WTC11 (cell line): ENCODE data around the gene IBA57. TPM values are rescaled to one million over a fixed set of nuclear protein-coding genes. Genes with fewer than 3 reads are reported as not detected.

Source experiments
- ATAC-seq: fragments of 200-7000 bp; cut with Tn5 transposase; 2 replicates; pipeline ENCODE4 v1.10.0; 2021; ENCODE audit warnings: mild to moderate bottlenecking, moderate library complexity
- CTCF ChIA-PET: fragments of 300-600 bp; sonication (Branson Sonifier 250); formaldehyde crosslinking; loops from one replicate; lab custom pipeline; 2021; ENCODE audit warnings: antibody characterized with exemption; lab: Charles Lee
- POLR2A ChIA-PET: fragments of 350-600 bp; sonication (Branson Sonifier 250); formaldehyde crosslinking; loops from one replicate; lab custom pipeline; 2021; ENCODE audit warnings: antibody characterized with exemption; lab: Charles Lee
- DNase-seq: peaks from one replicate; pipeline ENCODE4 v3.0.0; 2021; ENCODE audit warnings: low spot score
- H3K27ac Mint-ChIP-seq: 2 replicates; pipeline ENCODE4 v1.8.0; 2021; ENCODE audit warnings: mixed read lengths
- H3K27me3 Mint-ChIP-seq: 2 replicates; pipeline ENCODE4 v1.8.0; 2021; ENCODE audit warnings: low read depth, mild to moderate bottlenecking, moderate library complexity, mixed read lengths
- H3K36me3 Mint-ChIP-seq: 2 replicates; pipeline ENCODE4 v1.8.0; 2021; ENCODE audit warnings: mixed read lengths
- H3K4me1 Mint-ChIP-seq: 2 replicates; pipeline ENCODE4 v1.8.0; 2022; ENCODE audit warnings: mixed read lengths
- H3K4me3 Mint-ChIP-seq: 2 replicates; pipeline ENCODE4 v1.8.0; 2021; ENCODE audit warnings: mild to moderate bottlenecking, moderate library complexity, mixed read lengths
- H3K9me3 Mint-ChIP-seq: 2 replicates; pipeline ENCODE4 v1.8.0; 2021; ENCODE audit warnings: mixed read lengths
- ATF6 ChIP-seq: sonication (generic); formaldehyde crosslinking; IDR thresholded peaks from 2 replicates; pipeline ENCODE4 v1.8.1; 2023; ENCODE audit warnings: mild to moderate bottlenecking, missing genetic modification reagents
- CBFB ChIP-seq: sonication (generic); formaldehyde crosslinking; IDR thresholded peaks from 2 replicates; pipeline ENCODE4 v1.8.1; 2022; ENCODE audit warnings: mild to moderate bottlenecking, low read depth, missing genetic modification reagents
- CREM ChIP-seq: sonication (generic); formaldehyde crosslinking; IDR thresholded peaks from 2 replicates; pipeline ENCODE4 v1.8.1; 2022; ENCODE audit warnings: mild to moderate bottlenecking, missing genetic modification reagents, moderate library complexity
- E2F4 ChIP-seq: sonication (generic); formaldehyde crosslinking; IDR thresholded peaks from 2 replicates; pipeline ENCODE4 v1.8.1; 2022; ENCODE audit warnings: low read depth, mild to moderate bottlenecking, moderate library complexity, missing genetic modification reagents, borderline replicate concordance
- ELF4 ChIP-seq: sonication (generic); formaldehyde crosslinking; IDR thresholded peaks from 2 replicates; pipeline ENCODE4 v1.8.1; 2022; ENCODE audit warnings: low read depth, mild to moderate bottlenecking, moderate library complexity, missing genetic modification reagents
- EMX1 ChIP-seq: fragments of 250-450 bp; sonication (Bioruptor Pico); IDR thresholded peaks from 2 replicates; pipeline ENCODE4 v1.8.0; 2021; ENCODE audit warnings: mild to moderate bottlenecking
- ESRRA ChIP-seq: sonication (generic); formaldehyde crosslinking; IDR thresholded peaks from 2 replicates; pipeline ENCODE4 v1.8.1; 2022; ENCODE audit warnings: mild to moderate bottlenecking, missing genetic modification reagents, borderline replicate concordance
- ETV6 ChIP-seq: sonication (generic); formaldehyde crosslinking; IDR thresholded peaks from 2 replicates; pipeline ENCODE4 v1.8.1; 2022; ENCODE audit warnings: mild to moderate bottlenecking, missing genetic modification reagents
- FOXJ3 ChIP-seq: sonication (generic); formaldehyde crosslinking; IDR thresholded peaks from 2 replicates; pipeline ENCODE4 v1.9.0; 2021; ENCODE audit warnings: missing genetic modification reagents, mild to moderate bottlenecking, borderline replicate concordance
- FOXP1 ChIP-seq: sonication (generic); formaldehyde crosslinking; IDR thresholded peaks from 2 replicates; pipeline ENCODE4 v1.8.0; 2022; ENCODE audit warnings: missing genetic modification reagents, mild to moderate bottlenecking, moderate library complexity, borderline replicate concordance
- GRHL2 ChIP-seq: fragments of 250-450 bp; sonication (Bioruptor Pico); IDR thresholded peaks from 2 replicates; pipeline ENCODE4 v1.8.0; 2022; ENCODE audit warnings: mild to moderate bottlenecking, moderate library complexity; ENCODE audit not compliant: insufficient replicate concordance, severe bottlenecking
- HMGA2 ChIP-seq: fragments of 250-450 bp; sonication (Bioruptor Pico); IDR thresholded peaks from 2 replicates; pipeline ENCODE4 v1.4.0; 2021; ENCODE audit warnings: mild to moderate bottlenecking, moderate library complexity
- MXD4 ChIP-seq: fragments of 250-450 bp; sonication (Bioruptor Pico); IDR thresholded peaks from 2 replicates; pipeline ENCODE4 v1.8.0; 2021; ENCODE audit warnings: mild to moderate bottlenecking, moderate library complexity, borderline replicate concordance
- NFYB ChIP-seq: sonication (generic); formaldehyde crosslinking; conservative IDR thresholded peaks from 2 replicates; pipeline ENCODE4 v1.8.0; 2022; ENCODE audit warnings: low read depth, missing genetic modification reagents
- PRRX2 ChIP-seq: fragments of 250-450 bp; sonication (Bioruptor Pico); IDR thresholded peaks from 2 replicates; pipeline ENCODE4 v1.8.0; 2021; ENCODE audit warnings: mild to moderate bottlenecking
- RORB ChIP-seq: fragments of 250-450 bp; sonication (Bioruptor Pico); IDR thresholded peaks from 2 replicates; pipeline ENCODE4 v1.9.0; 2021; ENCODE audit warnings: mild to moderate bottlenecking
- SOX15 ChIP-seq: fragments of 250-450 bp; sonication (Bioruptor Pico); IDR thresholded peaks from 2 replicates; pipeline ENCODE4 v1.9.0; 2021; ENCODE audit warnings: mild to moderate bottlenecking
- TCF7 ChIP-seq: sonication (generic); formaldehyde crosslinking; IDR thresholded peaks from 2 replicates; pipeline ENCODE4 v1.8.0; 2022; ENCODE audit warnings: mild to moderate bottlenecking, low read depth, missing genetic modification reagents, moderate library complexity
- ZNF121 ChIP-seq: sonication (generic); formaldehyde crosslinking; IDR thresholded peaks from 2 replicates; pipeline ENCODE4 v1.8.0; 2023; ENCODE audit warnings: missing genetic modification reagents
- ZNF317 ChIP-seq: sonication (generic); formaldehyde crosslinking; IDR thresholded peaks from 2 replicates; pipeline ENCODE4 v1.8.1; 2023; ENCODE audit warnings: low read depth, mild to moderate bottlenecking, moderate library complexity, missing genetic modification reagents, borderline replicate concordance
- ZNF671 ChIP-seq: fragments of 250-450 bp; sonication (Bioruptor Pico); IDR thresholded peaks from 2 replicates; pipeline ENCODE4 v1.8.0; 2021; ENCODE audit warnings: mild to moderate bottlenecking
- total RNA-seq: library from RNA; stranded (reverse); gene quantifications from 3 replicates; pipeline ENCODE4 v1.2.3, GENCODE V29; 2021
- TF ChIP-seq, protein P1 (sequence below): sonication (generic); formaldehyde crosslinking; IDR thresholded peaks from 2 replicates; pipeline ENCODE4 v1.8.1; 2022; ENCODE audit warnings: low read depth, missing genetic modification reagents, borderline replicate concordance
- TF ChIP-seq, protein P2 (sequence below): sonication (generic); formaldehyde crosslinking; IDR thresholded peaks from 2 replicates; pipeline ENCODE4 v1.8.1; 2022; ENCODE audit warnings: mild to moderate bottlenecking, moderate library complexity, missing genetic modification reagents
- TF ChIP-seq, protein P3 (sequence below): sonication (generic); formaldehyde crosslinking; IDR thresholded peaks from 2 replicates; pipeline ENCODE4 v1.8.1; 2023; ENCODE audit warnings: mild to moderate bottlenecking, missing genetic modification reagents, borderline replicate concordance

IBA57 gene
- total RNA-seq, 1 experiment from 2014 or later: 11.4 TPM

DNA sequence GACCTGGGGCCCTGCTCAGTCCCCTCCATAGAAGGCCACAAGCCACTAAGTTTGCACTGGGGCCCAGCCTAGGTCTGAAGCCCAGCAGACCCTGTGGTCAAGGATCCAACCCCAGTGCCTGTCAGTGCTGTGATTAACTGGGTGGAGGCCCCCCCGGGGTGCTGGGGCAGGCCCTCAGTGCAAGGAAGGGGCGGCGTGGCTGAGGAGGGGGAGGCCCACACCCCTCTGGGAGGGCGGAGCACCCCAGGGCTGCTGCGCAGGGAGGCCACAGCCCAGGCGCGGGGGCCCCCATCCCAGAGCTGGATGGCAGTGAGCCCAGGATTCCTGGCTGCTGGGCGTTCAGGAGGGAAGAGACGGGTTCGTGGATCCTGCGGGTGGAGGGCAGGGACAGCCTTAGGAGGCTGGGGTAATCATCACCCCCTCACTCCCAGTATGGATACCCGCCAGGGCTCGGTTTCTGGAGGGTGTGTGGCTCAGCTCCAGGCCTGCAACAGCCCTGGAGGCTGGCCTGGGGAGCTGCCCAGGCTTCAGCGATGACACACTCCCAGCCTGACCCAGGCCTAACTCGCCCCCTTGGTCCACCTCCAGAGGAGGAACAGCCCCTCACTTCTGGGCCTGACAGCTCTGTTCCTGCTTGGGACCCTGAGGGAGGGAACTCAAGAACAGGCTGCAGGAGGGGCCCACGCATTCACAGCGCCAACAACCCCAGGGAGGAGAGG lies 15.0 kb upstream of the IBA57 start (continued):
- no peak for TF ChIP-seq RORB (CRISPR knock-in tag)
- no peak for TF ChIP-seq MXD4 (CRISPR knock-in tag)
- TF ChIP-seq, protein P1, sequence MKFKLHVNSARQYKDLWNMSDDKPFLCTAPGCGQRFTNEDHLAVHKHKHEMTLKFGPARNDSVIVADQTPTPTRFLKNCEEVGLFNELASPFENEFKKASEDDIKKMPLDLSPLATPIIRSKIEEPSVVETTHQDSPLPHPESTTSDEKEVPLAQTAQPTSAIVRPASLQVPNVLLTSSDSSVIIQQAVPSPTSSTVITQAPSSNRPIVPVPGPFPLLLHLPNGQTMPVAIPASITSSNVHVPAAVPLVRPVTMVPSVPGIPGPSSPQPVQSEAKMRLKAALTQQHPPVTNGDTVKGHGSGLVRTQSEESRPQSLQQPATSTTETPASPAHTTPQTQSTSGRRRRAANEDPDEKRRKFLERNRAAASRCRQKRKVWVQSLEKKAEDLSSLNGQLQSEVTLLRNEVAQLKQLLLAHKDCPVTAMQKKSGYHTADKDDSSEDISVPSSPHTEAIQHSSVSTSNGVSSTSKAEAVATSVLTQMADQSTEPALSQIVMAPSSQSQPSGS (CRISPR knock-in tag): no peak
- no peak for TF ChIP-seq HMGA2 (CRISPR knock-in tag)
- TF ChIP-seq ATF6: no peak
- TF ChIP-seq GRHL2 (CRISPR knock-in tag): no peak

- ChIA-PET POLR2A (interaction anchor here (1.3 kb wide), 2 partner anchors 12 to 14 kb away, joined by 3 to 4 read pairs; partner anchors contain the start of gene IBA57), CTCF (interaction anchor here (0.9 to 1.5 kb wide), 2 partner anchors 21 to 23 kb away, joined by 3 to 5 read pairs; no protein-coding TSS in a partner anchor)
- DNase-seq: peak; percentile 6
- Mint-ChIP-seq H3K27ac (0 out of 2 replicates have a peak overlapping the region, but pooled peaks have one; percentile 8), H3K4me3 (no peak overlapping the region), H3K27me3 (no peaks in the 10 kb centered on the region)
- no peak for TF ChIP-seq ZNF121
- no peak for TF ChIP-seq ZNF317 (CRISPR knock-in tag)
- no peak for TF ChIP-seq PRRX2 (CRISPR knock-in tag)
- no peak for TF ChIP-seq ZNF671 (CRISPR knock-in tag)
- no peak for TF ChIP-seq EMX1 (CRISPR knock-in tag)
- TF ChIP-seq NFYB (CRISPR knock-in tag): no peak
- TF ChIP-seq FOXJ3 (CRISPR knock-in tag): no peak
- TF ChIP-seq HMGA2 (CRISPR knock-in tag): no peak
- no peak for TF ChIP-seq TCF7
- TF ChIP-seq ESRRA (CRISPR knock-in tag): no peak
- TF ChIP-seq SOX15 (CRISPR knock-in tag): no peak
- TF ChIP-seq, protein P2, sequence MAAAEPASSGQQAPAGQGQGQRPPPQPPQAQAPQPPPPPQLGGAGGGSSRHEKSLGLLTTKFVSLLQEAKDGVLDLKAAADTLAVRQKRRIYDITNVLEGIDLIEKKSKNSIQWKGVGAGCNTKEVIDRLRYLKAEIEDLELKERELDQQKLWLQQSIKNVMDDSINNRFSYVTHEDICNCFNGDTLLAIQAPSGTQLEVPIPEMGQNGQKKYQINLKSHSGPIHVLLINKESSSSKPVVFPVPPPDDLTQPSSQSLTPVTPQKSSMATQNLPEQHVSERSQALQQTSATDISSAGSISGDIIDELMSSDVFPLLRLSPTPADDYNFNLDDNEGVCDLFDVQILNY: no peak
- TF ChIP-seq ETV6 (CRISPR knock-in tag): no peak
- TF ChIP-seq, protein P3, sequence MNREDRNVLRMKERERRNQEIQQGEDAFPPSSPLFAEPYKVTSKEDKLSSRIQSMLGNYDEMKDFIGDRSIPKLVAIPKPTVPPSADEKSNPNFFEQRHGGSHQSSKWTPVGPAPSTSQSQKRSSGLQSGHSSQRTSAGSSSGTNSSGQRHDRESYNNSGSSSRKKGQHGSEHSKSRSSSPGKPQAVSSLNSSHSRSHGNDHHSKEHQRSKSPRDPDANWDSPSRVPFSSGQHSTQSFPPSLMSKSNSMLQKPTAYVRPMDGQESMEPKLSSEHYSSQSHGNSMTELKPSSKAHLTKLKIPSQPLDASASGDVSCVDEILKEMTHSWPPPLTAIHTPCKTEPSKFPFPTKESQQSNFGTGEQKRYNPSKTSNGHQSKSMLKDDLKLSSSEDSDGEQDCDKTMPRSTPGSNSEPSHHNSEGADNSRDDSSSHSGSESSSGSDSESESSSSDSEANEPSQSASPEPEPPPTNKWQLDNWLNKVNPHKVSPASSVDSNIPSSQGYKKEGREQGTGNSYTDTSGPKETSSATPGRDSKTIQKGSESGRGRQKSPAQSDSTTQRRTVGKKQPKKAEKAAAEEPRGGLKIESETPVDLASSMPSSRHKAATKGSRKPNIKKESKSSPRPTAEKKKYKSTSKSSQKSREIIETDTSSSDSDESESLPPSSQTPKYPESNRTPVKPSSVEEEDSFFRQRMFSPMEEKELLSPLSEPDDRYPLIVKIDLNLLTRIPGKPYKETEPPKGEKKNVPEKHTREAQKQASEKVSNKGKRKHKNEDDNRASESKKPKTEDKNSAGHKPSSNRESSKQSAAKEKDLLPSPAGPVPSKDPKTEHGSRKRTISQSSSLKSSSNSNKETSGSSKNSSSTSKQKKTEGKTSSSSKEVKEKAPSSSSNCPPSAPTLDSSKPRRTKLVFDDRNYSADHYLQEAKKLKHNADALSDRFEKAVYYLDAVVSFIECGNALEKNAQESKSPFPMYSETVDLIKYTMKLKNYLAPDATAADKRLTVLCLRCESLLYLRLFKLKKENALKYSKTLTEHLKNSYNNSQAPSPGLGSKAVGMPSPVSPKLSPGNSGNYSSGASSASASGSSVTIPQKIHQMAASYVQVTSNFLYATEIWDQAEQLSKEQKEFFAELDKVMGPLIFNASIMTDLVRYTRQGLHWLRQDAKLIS (CRISPR knock-in tag): no peak
- TF ChIP-seq ELF4 (CRISPR knock-in tag): no peak
- TF ChIP-seq FOXP1 (CRISPR knock-in tag): no peak
- TF ChIP-seq E2F4: no peak
- TF ChIP-seq CREM: no peak
- no peak for TF ChIP-seq CBFB (CRISPR knock-in tag)
- TF ChIP-seq, all 79 proteins: peak for 0
- H3K9me3 Mint-ChIP-seq: no peaks in the 10 kb centered on the region
- ATAC-seq: no peak
- 0 out of 2 replicates have a peak, but pooled peaks cover 2% of the 10 kb centered on the region for H3K4me1 Mint-ChIP-seq
- H3K36me3 Mint-ChIP-seq: no peaks in the 10 kb centered on the region
Observed at GRCh38 chr1:228151180-228151925, 14.3 kb upstream of the IBA57 start.
